Measurements from ENCODE around the gene RAB8B. TPM values are rescaled to one million over a fixed set of nuclear protein-coding genes. Genes with fewer than 3 reads are reported as not detected.

RAB8B gene
- total and polyA plus RNA-seq, 5 donors from 2014 or later, result 67.4 to 114 (median 77.7) TPM

DNA sequence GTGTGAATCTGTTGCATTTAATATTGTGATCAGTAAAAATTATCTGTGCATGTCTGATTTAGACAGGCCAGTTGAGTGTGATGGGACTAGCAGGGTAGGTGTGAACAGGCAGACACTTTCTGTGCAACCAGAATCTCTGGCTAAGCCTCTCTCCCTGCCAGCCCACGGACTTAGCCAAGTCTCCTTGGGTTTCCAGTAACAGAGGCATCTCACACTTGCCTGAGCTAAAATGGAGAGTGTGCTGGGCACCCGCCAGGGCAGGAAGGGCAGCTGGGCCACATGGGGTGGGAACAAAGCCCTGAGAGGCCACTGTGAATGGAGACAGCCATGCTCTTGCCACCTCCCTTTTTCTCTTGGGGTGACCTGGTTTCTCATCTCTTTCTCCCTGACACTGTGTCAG, 19.6 kb upstream of the RAB8B start:
- Histone ChIP-seq H3K9me3 (ENCODE audit: control insufficient read depth in 2 of 2, low read length in 2 of 2) (no peaks in the 10 kb centered on the region), H3K27me3 (ENCODE audit: control insufficient read depth, insufficient read depth, low read length) (no peaks in the 10 kb centered on the region), H3K36me3 (ENCODE audit: control insufficient read depth, insufficient read depth, low read length) (no peaks in the 10 kb centered on the region), H3K27ac (ENCODE audit: insufficient read depth, low read length, poor library complexity, severe bottlenecking) (no peak overlapping the region), H3K4me1 (ENCODE audit: control insufficient read depth, insufficient read depth, low read length, poor library complexity, severe bottlenecking) (no peaks in the 10 kb centered on the region), H3K4me3 (ENCODE audit: low read depth, low read length) (no peak overlapping the region)
- Mint-ChIP-seq H3K27ac (no peak overlapping the region), H3K4me3 (no peak overlapping the region), H3K4me1 (peaks cover 0 to 5% (median 2%) of the 10 kb centered on the region in 4 donors), H3K9me3 (no peaks in the 10 kb centered on the region), H3K27me3 (no peaks in the 10 kb centered on the region), H3K36me3 (no peaks in the 10 kb centered on the region)
- ATAC-seq (ENCODE audit: low read depth in 2 of 2) (no peak), DNase-seq (no peak)

- Histone ChIP-seq H3K9me3 (ENCODE audit: control insufficient read depth in 2 of 2, low read length in 2 of 2) (no peaks in the 10 kb centered on the region), H3K27me3 (ENCODE audit: control insufficient read depth, insufficient read depth, low read length) (no peaks in the 10 kb centered on the region), H3K36me3 (ENCODE audit: control insufficient read depth, insufficient read depth, low read length) (no peaks in the 10 kb centered on the region), H3K27ac (ENCODE audit: insufficient read depth, low read length, poor library complexity, severe bottlenecking) (no peak overlapping the region), H3K4me1 (ENCODE audit: control insufficient read depth, insufficient read depth, low read length, poor library complexity, severe bottlenecking) (no peaks in the 10 kb centered on the region), H3K4me3 (ENCODE audit: low read depth, low read length) (no peak overlapping the region)
- no peaks in the 10 kb centered on the region for H3K27me3 Mint-ChIP-seq
- DNase-seq, result no peak
- peak overlapping the region in 2 of 3 donors; percentile 30 to 32 for H3K27ac Mint-ChIP-seq
- H3K4me1 Mint-ChIP-seq, result no peaks in the 10 kb centered on the region
- no peaks in the 10 kb centered on the region for H3K9me3 Mint-ChIP-seq
- no peak overlapping the region for H3K4me3 Mint-ChIP-seq
- H3K36me3 Mint-ChIP-seq, result no peaks in the 10 kb centered on the region
- ATAC-seq (ENCODE audit: low read depth in 2 of 2), result no peak
Measured at GRCh38 chr15:63172376-63172775, 17.0 kb upstream of the RAB8B start.

- Mint-ChIP-seq H3K4me3 (no peak overlapping the region), H3K9me3 (no peaks in the 10 kb centered on the region), H3K27ac (no peak overlapping the region), H3K4me1 (no peaks in the 10 kb centered on the region), H3K27me3 (no peaks in the 10 kb centered on the region), H3K36me3 (no peaks in the 10 kb centered on the region)
- H3K27me3 ChIP-seq (ENCODE audit: control insufficient read depth, insufficient read depth, low read length), result no peaks in the 10 kb centered on the region
- no peak overlapping the region for H3K4me3 ChIP-seq (ENCODE audit: low read depth, low read length)
- H3K36me3 ChIP-seq (ENCODE audit: control insufficient read depth, insufficient read depth, low read length), result no peaks in the 10 kb centered on the region
- ATAC-seq (ENCODE audit: low read depth in 2 of 2) (no peak), DNase-seq (no peak)
- no peak overlapping the region for H3K27ac ChIP-seq (ENCODE audit: insufficient read depth, low read length, poor library complexity, severe bottlenecking)
- H3K9me3 ChIP-seq (ENCODE audit: control insufficient read depth in 2 of 2, low read length in 2 of 2), result no peaks in the 10 kb centered on the region
- no peaks in the 10 kb centered on the region for H3K4me1 ChIP-seq (ENCODE audit: control insufficient read depth, insufficient read depth, low read length, poor library complexity, severe bottlenecking)
Measured at GRCh38 chr15:63172851-63173451, 16.5 kb upstream of the RAB8B start.

DNA sequence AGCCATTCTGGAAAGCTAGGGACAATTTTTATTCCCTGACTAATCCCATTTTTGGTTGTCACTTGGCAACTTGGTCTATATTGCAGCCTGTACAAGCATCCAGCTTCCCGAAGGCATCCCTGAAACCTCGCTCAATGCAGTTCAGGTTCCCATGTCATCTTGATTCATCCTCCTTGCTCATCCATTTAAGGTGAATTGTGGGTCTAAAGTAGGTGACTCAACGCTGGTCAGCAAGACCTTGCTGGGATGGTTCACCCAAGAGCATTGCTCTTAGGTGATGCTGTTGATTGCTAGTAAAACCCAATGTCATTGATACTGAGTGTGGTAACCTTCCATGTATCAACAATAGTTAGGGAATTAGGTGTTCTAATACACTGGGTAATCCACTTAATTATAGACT, 13.1 kb upstream of the RAB8B start:
- DNase-seq (no peak), ATAC-seq (ENCODE audit: low read depth in 2 of 2) (no peak)
- H3K9me3 Mint-ChIP-seq, result no peaks in the 10 kb centered on the region
- Histone ChIP-seq H3K9me3 (ENCODE audit: control insufficient read depth in 2 of 2, low read length in 2 of 2) (no peaks in the 10 kb centered on the region), H3K27ac (ENCODE audit: insufficient read depth, low read length, poor library complexity, severe bottlenecking) (no peak overlapping the region), H3K4me3 (ENCODE audit: low read depth, low read length) (no peak overlapping the region), H3K36me3 (ENCODE audit: control insufficient read depth, insufficient read depth, low read length) (no peaks in the 10 kb centered on the region), H3K27me3 (ENCODE audit: control insufficient read depth, insufficient read depth, low read length) (no peaks in the 10 kb centered on the region), H3K4me1 (ENCODE audit: control insufficient read depth, insufficient read depth, low read length, poor library complexity, severe bottlenecking) (no peaks in the 10 kb centered on the region)
- H3K36me3 Mint-ChIP-seq, result no peaks in the 10 kb centered on the region
- H3K27me3 Mint-ChIP-seq, result peaks cover under 1% of the 10 kb centered on the region
- H3K27ac Mint-ChIP-seq, result no peak overlapping the region
- H3K4me1 Mint-ChIP-seq, result no peaks in the 10 kb centered on the region
- H3K4me3 Mint-ChIP-seq, result no peak overlapping the region

GRCh38 chr15:63178034-63178433, 11.4 kb upstream of the RAB8B start:
- Histone ChIP-seq H3K36me3 (ENCODE audit: control insufficient read depth, insufficient read depth, low read length) (no peaks in the 10 kb centered on the region), H3K27ac (ENCODE audit: insufficient read depth, low read length, poor library complexity, severe bottlenecking) (no peak overlapping the region), H3K4me3 (ENCODE audit: low read depth, low read length) (no peak overlapping the region), H3K4me1 (ENCODE audit: control insufficient read depth, insufficient read depth, low read length, poor library complexity, severe bottlenecking) (no peaks in the 10 kb centered on the region), H3K9me3 (ENCODE audit: control insufficient read depth in 2 of 2, low read length in 2 of 2) (no peaks in the 10 kb centered on the region), H3K27me3 (ENCODE audit: control insufficient read depth, insufficient read depth, low read length) (no peaks in the 10 kb centered on the region)
- no peak overlapping the region for H3K4me3 Mint-ChIP-seq
- peak overlapping the region in 1 of 3 donors; percentile 44 for H3K27ac Mint-ChIP-seq
- no peak for DNase-seq
- peaks cover 7% of the 10 kb centered on the region for H3K27me3 Mint-ChIP-seq
- ATAC-seq (ENCODE audit: low read depth in 2 of 2), result no peak
- H3K36me3 Mint-ChIP-seq, result no peaks in the 10 kb centered on the region
- H3K9me3 Mint-ChIP-seq, result no peaks in the 10 kb centered on the region
- no peaks in the 10 kb centered on the region for H3K4me1 Mint-ChIP-seq

- Histone ChIP-seq H3K4me3 (ENCODE audit: low read depth, low read length) (no peak overlapping the region), H3K4me1 (ENCODE audit: control insufficient read depth, insufficient read depth, low read length, poor library complexity, severe bottlenecking) (no peaks in the 10 kb centered on the region), H3K36me3 (ENCODE audit: control insufficient read depth, insufficient read depth, low read length) (no peaks in the 10 kb centered on the region), H3K9me3 (ENCODE audit: control insufficient read depth in 2 of 2, low read length in 2 of 2) (no peaks in the 10 kb centered on the region), H3K27ac (ENCODE audit: insufficient read depth, low read length, poor library complexity, severe bottlenecking) (no peak overlapping the region), H3K27me3 (ENCODE audit: control insufficient read depth, insufficient read depth, low read length) (no peaks in the 10 kb centered on the region)
- Mint-ChIP-seq H3K4me3 (no peak overlapping the region), H3K27ac (no peak overlapping the region), H3K36me3 (no peaks in the 10 kb centered on the region), H3K27me3 (peaks cover 7% of the 10 kb centered on the region), H3K9me3 (no peaks in the 10 kb centered on the region), H3K4me1 (peaks cover 0 to 2% (median 0%) of the 10 kb centered on the region in 4 donors)
- DNase-seq (no peak), ATAC-seq (ENCODE audit: low read depth in 2 of 2) (no peak)
Measured at GRCh38 chr15:63180746-63181145, 8.7 kb upstream of the RAB8B start.

GRCh38 chr15:63181648-63182047, 7.8 kb upstream of the RAB8B start:
- Mint-ChIP-seq H3K4me1 (peaks cover 0 to 2% (median 0%) of the 10 kb centered on the region in 4 donors), H3K9me3 (no peaks in the 10 kb centered on the region), H3K36me3 (no peaks in the 10 kb centered on the region), H3K27me3 (peaks cover 7% of the 10 kb centered on the region), H3K4me3 (no peak overlapping the region), H3K27ac (no peak overlapping the region)
- ATAC-seq (ENCODE audit: low read depth in 2 of 2) (no peak), DNase-seq (no peak)
- H3K27me3 ChIP-seq (ENCODE audit: control insufficient read depth, insufficient read depth, low read length), result no peaks in the 10 kb centered on the region
- no peaks in the 10 kb centered on the region for H3K9me3 ChIP-seq (ENCODE audit: control insufficient read depth in 2 of 2, low read length in 2 of 2)
- H3K4me3 ChIP-seq (ENCODE audit: low read depth, low read length), result no peak overlapping the region
- H3K4me1 ChIP-seq (ENCODE audit: control insufficient read depth, insufficient read depth, low read length, poor library complexity, severe bottlenecking), result no peaks in the 10 kb centered on the region
- H3K36me3 ChIP-seq (ENCODE audit: control insufficient read depth, insufficient read depth, low read length), result no peaks in the 10 kb centered on the region
- H3K27ac ChIP-seq (ENCODE audit: insufficient read depth, low read length, poor library complexity, severe bottlenecking), result no peak overlapping the region

DNA sequence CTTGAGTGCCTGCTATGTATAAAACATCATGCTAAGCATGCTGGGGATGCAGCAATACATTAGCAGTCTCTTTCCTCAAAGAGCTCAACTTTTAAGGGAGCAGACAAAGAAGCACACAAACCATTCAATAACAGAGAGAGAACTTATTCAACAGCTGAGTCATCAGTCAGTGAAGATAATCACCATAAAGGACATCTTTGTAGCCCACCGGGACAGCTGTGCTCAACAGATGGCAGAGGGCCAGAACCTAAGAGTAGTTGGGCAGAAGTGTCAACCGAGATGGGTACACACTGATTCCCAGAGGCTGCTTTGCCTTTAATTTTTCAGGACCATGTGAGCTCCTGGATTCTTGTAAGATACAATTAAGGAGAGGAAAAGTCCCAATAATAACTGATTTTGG, 4.2 kb upstream of the RAB8B start:
- no peak for DNase-seq
- Histone ChIP-seq H3K9me3 (ENCODE audit: control insufficient read depth in 2 of 2, low read length in 2 of 2) (no peaks in the 10 kb centered on the region), H3K4me1 (ENCODE audit: control insufficient read depth, insufficient read depth, low read length, poor library complexity, severe bottlenecking) (peaks cover 10% of the 10 kb centered on the region), H3K27me3 (ENCODE audit: control insufficient read depth, insufficient read depth, low read length) (no peaks in the 10 kb centered on the region), H3K27ac (ENCODE audit: insufficient read depth, low read length, poor library complexity, severe bottlenecking) (no peak overlapping the region), H3K36me3 (ENCODE audit: control insufficient read depth, insufficient read depth, low read length) (no peaks in the 10 kb centered on the region), H3K4me3 (ENCODE audit: low read depth, low read length) (no peak overlapping the region)
- no peak overlapping the region for H3K27ac Mint-ChIP-seq
- peaks cover 0 to 3% (median 0%) of the 10 kb centered on the region in 7 donors for H3K9me3 Mint-ChIP-seq
- peak overlapping the region in 1 of 4 donors; percentile 39 for H3K4me3 Mint-ChIP-seq
- no peak for ATAC-seq (ENCODE audit: low read depth in 2 of 2)
- peaks cover 7% of the 10 kb centered on the region for H3K27me3 Mint-ChIP-seq
- H3K4me1 Mint-ChIP-seq, result peaks cover 0 to 17% (median 12%) of the 10 kb centered on the region in 4 donors
- H3K36me3 Mint-ChIP-seq, result no peaks in the 10 kb centered on the region
